Measurements from ENCODE around the gene PIGP. TPM values are rescaled to one million over a fixed set of nuclear protein-coding genes. Genes with fewer than 3 reads are reported as not detected.
"Not testable (repeated sequence)": the region's sequence is repeated elsewhere in the genome, so short reads cannot be mapped to it uniquely, and the experiment has no call there.

Gene PIGP
- total and polyA plus RNA-seq, 9 of the 15 experiments (the other 6 are each of a cell fraction or from before 2014, with no cell fraction given) = 18.3 to 122 (median 35.6) TPM

DNA sequence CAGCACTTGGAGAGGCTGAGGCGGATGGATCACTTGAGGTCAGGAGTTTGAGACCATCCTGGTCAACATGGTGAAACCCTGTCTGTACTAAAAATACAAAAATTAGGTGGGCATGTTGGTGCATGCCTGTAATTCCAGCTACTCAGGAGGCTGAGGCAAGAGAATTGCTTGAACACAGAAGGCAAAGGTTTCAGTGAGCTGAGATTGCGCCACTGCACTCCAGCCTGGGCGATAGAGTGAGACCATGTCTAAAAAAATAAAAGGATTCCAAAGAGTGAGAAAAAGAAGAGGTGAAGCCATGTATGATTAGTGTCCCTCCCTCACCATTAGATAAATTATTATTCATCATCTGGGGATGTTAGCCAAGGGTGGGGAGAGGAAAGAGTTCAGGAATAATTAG lies 29.9 kb upstream of the PIGP start:
- H3K4me1 ChIP-seq (replicated peaks in 1 of 2; ENCODE audit: control insufficient read depth in 2 of 2, insufficient read depth in 2 of 2, low read length in 2 of 2); POLR2A ChIA-PET; ATAC-seq; H3K27ac ChIP-seq (ENCODE audit: extremely low read depth, low read depth, low read length); H3K9me3 ChIP-seq (replicated peaks; ENCODE audit: control insufficient read depth, insufficient read depth, low read depth, low read length); H3K79me2 ChIP-seq (ENCODE audit: control insufficient read depth, insufficient read depth, low read length); H3K4me2 ChIP-seq (ENCODE audit: insufficient read depth, low read length); H3K9me1 ChIP-seq (ENCODE audit: control insufficient read depth, insufficient read depth, low read length); H3K9ac ChIP-seq (ENCODE audit: insufficient read depth in 1 of 2, low read depth in 2 of 2, low read length in 2 of 2); FAIRE-seq; H3K27me3 ChIP-seq (ENCODE audit: control insufficient read depth in 2 of 2, insufficient read depth in 2 of 2, low read length in 2 of 2); intact Hi-C loops (cut with micrococcal nuclease); in situ Hi-C loops (cut with MboI); H2AFZ ChIP-seq (ENCODE audit: low read depth, low read length); H4K20me1 ChIP-seq (replicated peaks; ENCODE audit: control insufficient read depth, insufficient read depth, low read length); DNase-seq (ENCODE audit: extremely low read depth in 1 of 4, low spot score in 3 of 4); CTCF ChIA-PET (ENCODE audit: low intra/inter-chr PET ratio); H3K4me3 ChIP-seq: not testable (repeated sequence)
- BruUV-seq (replicated peaks) = TSS peak; percentile 5
- peaks cover 20% of the 10 kb centered on the region for H3K36me3 ChIP-seq (ENCODE audit: control insufficient read depth, insufficient read depth, low read length)
- 97% methylated on average over 3 of the region's 3 CpGs for WGBS (ENCODE audit: insufficient coverage, low coverage, missing lambda C conversion rate)
- 0 out of 2 replicates have a peak, but pooled peaks have one; percentile 37 for TF ChIP-seq SUPT5H (IDR thresholded peaks at IDR 0.05)

GRCh38 chr21:37101384-37101783 lies 28.5 kb upstream of the PIGP start:
- Histone ChIP-seq H3K4me1 (replicated peaks in 1 of 2; ENCODE audit: control insufficient read depth in 2 of 2, insufficient read depth in 2 of 2, low read length in 2 of 2) (no peaks in the 10 kb centered on the region), H3K4me2 (ENCODE audit: insufficient read depth, low read length) (no peak overlapping the region), H3K27ac (ENCODE audit: extremely low read depth, low read depth, low read length) (no peak overlapping the region), H3K79me2 (ENCODE audit: control insufficient read depth, insufficient read depth, low read length) (no peaks in the 10 kb centered on the region), H3K9me3 (replicated peaks; ENCODE audit: control insufficient read depth, insufficient read depth, low read depth, low read length) (no peaks in the 10 kb centered on the region), H3K9ac (ENCODE audit: insufficient read depth in 1 of 2, low read depth in 2 of 2, low read length in 2 of 2) (no peak overlapping the region), H3K9me1 (ENCODE audit: control insufficient read depth, insufficient read depth, low read length) (no peaks in the 10 kb centered on the region), H4K20me1 (replicated peaks; ENCODE audit: control insufficient read depth, insufficient read depth, low read length) (no peaks in the 10 kb centered on the region), H2AFZ (ENCODE audit: low read depth, low read length) (no peak overlapping the region), H3K36me3 (ENCODE audit: control insufficient read depth, insufficient read depth, low read length) (peaks cover 32% of the 10 kb centered on the region), H3K27me3 (ENCODE audit: control insufficient read depth in 2 of 2, insufficient read depth in 2 of 2, low read length in 2 of 2) (no peaks in the 10 kb centered on the region), H3K4me3 (no peak overlapping the region)
- BruUV-seq (replicated peaks) = no TSS peak
- no peak for DNase-seq (ENCODE audit: extremely low read depth in 1 of 4, low spot score in 3 of 4)
- in situ Hi-C loops (cut with MboI) (no loop called here), intact Hi-C loops (cut with micrococcal nuclease) (no loop called here)
- CTCF ChIA-PET (ENCODE audit: low intra/inter-chr PET ratio) = no interaction called here
- FAIRE-seq = no peak
- 72% methylated on average over 1 of the region's 1 CpG for WGBS (ENCODE audit: insufficient coverage, low coverage, missing lambda C conversion rate)
- POLR2A ChIA-PET = interaction anchor here (0.5 to 0.8 kb wide), 2 partner anchors 9 to 19 kb away, joined by 3 read pairs; no protein-coding TSS in a partner anchor
- ATAC-seq = no peak
- TF ChIP-seq KAT2B (IDR thresholded peaks at IDR 0.05; ENCODE audit: low read depth, low read length) (no peak), SNRNP70 (optimal IDR thresholded peaks at IDR 0.05; ENCODE audit: low read depth, low read length) (no peak), ZNF507 (tag; conservative IDR thresholded peaks at IDR 0.05) (no peak), SMAD1 (IDR thresholded peaks at IDR 0.05; ENCODE audit: low read depth, low read length, partially characterized antibody) (no peak), ZSCAN32 (CRISPR knock-in tag; IDR thresholded peaks at IDR 0.05) (no peak), HDAC2 (IDR thresholded peaks at IDR 0.05) (no peak), HMG20A (CRISPR knock-in tag; conservative IDR thresholded peaks at IDR 0.05) (no peak), ZNF79 (CRISPR knock-in tag; IDR thresholded peaks at IDR 0.05; ENCODE audit: low read depth) (no peak), ETV5 (CRISPR knock-in tag; IDR thresholded peaks at IDR 0.05; ENCODE audit: low read depth) (no peak), PCBP2 (IDR thresholded peaks at IDR 0.05; ENCODE audit: low read depth, low read length, poor library complexity, severe bottlenecking) (no peak), IFI16 (CRISPR knock-in tag; IDR thresholded peaks at IDR 0.05) (no peak), ZNF3 (CRISPR knock-in tag; IDR thresholded peaks at IDR 0.05) (no peak), EHMT2 (IDR thresholded peaks at IDR 0.05) (no peak), ETV1 (tag; conservative IDR thresholded peaks at IDR 0.05; ENCODE audit: low read depth) (no peak)

Data from K562 (cell line).